EH (cell line): Measurements from ENCODE around the gene CNNM2.

ENCODE experiments used
- DNase-seq: peaks from one replicate; pipeline ENCODE4 v3.0.0-alpha.2; 2015; ENCODE audit warnings: low read depth

The CNNM2 gene

GRCh38 chr10:102917962-102918816 lies at the start of gene CNNM2:
Gene CNNM2 (plus strand): TSS chr10:102918294. CDS start chr10:102918481, 187 bp downstream.
- DNase-seq = peak; percentile 100

GRCh38 chr10:102868911-102869257 lies 49.2 kb upstream of the CNNM2 start:
- peak; percentile 17 for DNase-seq

GRCh38 chr10:102869258-102870198 lies 48.6 kb upstream of the CNNM2 start, which contains the start of gene AS3MT:
Gene AS3MT (plus strand): TSS chr10:102869470. CDS start chr10:102869593, 123 bp downstream.
- DNase-seq = peak; percentile 40

- no peak for DNase-seq
Measured at GRCh38 chr10:102870221-102870620, 47.9 kb upstream of the CNNM2 start.

GRCh38 chr10:102872163-102872562 lies 45.9 kb upstream of the CNNM2 start:
- DNase-seq = no peak

- no peak for DNase-seq
Measured at GRCh38 chr10:102876747-102877153, 41.3 kb upstream of the CNNM2 start.

- DNase-seq = no peak
Measured at GRCh38 chr10:102878629-102879028, 39.5 kb upstream of the CNNM2 start.

- DNase-seq = no peak
Measured at GRCh38 chr10:102880256-102880655, 37.8 kb upstream of the CNNM2 start.

GRCh38 chr10:102888048-102888447 lies 30.0 kb upstream of the CNNM2 start:
- no peak for DNase-seq

GRCh38 chr10:102894466-102895213 lies 23.5 kb upstream of the CNNM2 start:
- no peak for DNase-seq

GRCh38 chr10:102900006-102900405 lies 18.1 kb upstream of the CNNM2 start:
- no peak for DNase-seq

GRCh38 chr10:102904346-102904745 lies 13.7 kb upstream of the CNNM2 start:
- DNase-seq = no peak

GRCh38 chr10:102906507-102906906 lies 11.6 kb upstream of the CNNM2 start:
- DNase-seq = no peak

GRCh38 chr10:102914781-102915180 lies 3.3 kb upstream of the CNNM2 start:
- no peak for DNase-seq

GRCh38 chr10:102916173-102916572 lies 1.9 kb upstream of the CNNM2 start:
- no peak for DNase-seq

GRCh38 chr10:102917314-102917961 lies 656 bp upstream of the CNNM2 start:
- DNase-seq = peak; percentile 71

- DNase-seq = peak; percentile 31
Measured at GRCh38 chr10:102918817-102919245, 737 bp downstream of the CNNM2 start.

GRCh38 chr10:102919246-102919959 lies 1.3 kb downstream of the CNNM2 start:
- peak; percentile 25 for DNase-seq

GRCh38 chr10:102919992-102920739 lies 2.1 kb downstream of the CNNM2 start:
- DNase-seq = peak; percentile 21

- DNase-seq = no peak
Measured at GRCh38 chr10:102923601-102924000, 5.5 kb downstream of the CNNM2 start.
